SK-N-SH treated with all-trans-retinoic acid at 6 μM for 48 hours (cell line): Measurements from ENCODE around the gene IL20.

Experiments
- ARNTL ChIP-seq: fragments of 450-650 bp; formaldehyde crosslinking; IDR thresholded peaks from 2 replicates; pipeline ENCODE4 v1.5.0; 2020; ENCODE audit warnings: low read depth, mild to moderate bottlenecking, moderate library complexity, borderline replicate concordance
- CREB5 ChIP-seq: fragments of 250-450 bp; sonication (Bioruptor Pico); IDR thresholded peaks from 2 replicates; pipeline ENCODE4 v1.5.1; 2020; ENCODE audit warnings: low read depth, mild to moderate bottlenecking, moderate library complexity
- CSDC2 ChIP-seq: fragments of 250-450 bp; sonication (Bioruptor Pico); IDR thresholded peaks from 2 replicates; pipeline ENCODE4 v1.5.0; 2020; ENCODE audit warnings: mild to moderate bottlenecking, moderate library complexity
- ESRRG ChIP-seq: fragments of 250-450 bp; sonication (Bioruptor Pico); IDR thresholded peaks from 2 replicates; pipeline ENCODE4 v1.6.1; 2021; ENCODE audit warnings: mild to moderate bottlenecking
- ISL1 ChIP-seq: fragments of 250-450 bp; sonication (Bioruptor Pico); IDR thresholded peaks from 2 replicates; pipeline ENCODE4 v2.1.2; 2022; ENCODE audit warnings: mild to moderate bottlenecking, moderate library complexity
- PATZ1 ChIP-seq: fragments of 250-450 bp; sonication (Bioruptor Pico); IDR thresholded peaks from 2 replicates; pipeline ENCODE4 v1.8.0; 2020; ENCODE audit warnings: mild to moderate bottlenecking, moderate library complexity, borderline replicate concordance
- POU6F1 ChIP-seq: fragments of 250-450 bp; sonication (Bioruptor Pico); IDR thresholded peaks from 2 replicates; pipeline ENCODE4 v1.8.0; 2021; ENCODE audit warnings: low read depth, mild to moderate bottlenecking, moderate library complexity, borderline replicate concordance
- PPARA ChIP-seq: fragments of 250-450 bp; sonication (Bioruptor Pico); IDR thresholded peaks from 2 replicates; pipeline ENCODE4 v1.5.0; 2020; ENCODE audit warnings: mild to moderate bottlenecking, borderline replicate concordance
- RARB ChIP-seq: fragments of 250-450 bp; sonication (Bioruptor Pico); IDR thresholded peaks from 2 replicates; pipeline ENCODE4 v1.8.0; 2021; ENCODE audit warnings: mild to moderate bottlenecking, moderate library complexity
- TCF4 ChIP-seq: fragments of 250-450 bp; sonication (Bioruptor Pico); IDR thresholded peaks from 2 replicates; pipeline ENCODE4 v1.8.0; 2021; ENCODE audit warnings: mild to moderate bottlenecking, moderate library complexity, borderline replicate concordance
- TSHZ2 ChIP-seq: fragments of 250-450 bp; sonication (Bioruptor Pico); IDR thresholded peaks from 2 replicates; pipeline ENCODE4 v1.5.0; 2020; ENCODE audit warnings: mild to moderate bottlenecking, moderate library complexity
- ZC3H10 ChIP-seq: fragments of 250-450 bp; sonication (Bioruptor Pico); IDR thresholded peaks from 2 replicates; pipeline ENCODE4 v1.5.1; 2021; ENCODE audit warnings: mild to moderate bottlenecking, moderate library complexity
- ZFP3 ChIP-seq: fragments of 250-450 bp; sonication (Bioruptor Pico); IDR thresholded peaks from 2 replicates; pipeline ENCODE4 v1.5.0; 2020; ENCODE audit warnings: mild to moderate bottlenecking, moderate library complexity
- ZFP30 ChIP-seq: fragments of 450-650 bp; formaldehyde crosslinking; IDR thresholded peaks from 2 replicates; pipeline ENCODE4 v1.5.0; 2022; ENCODE audit warnings: mild to moderate bottlenecking, moderate library complexity

DNA sequence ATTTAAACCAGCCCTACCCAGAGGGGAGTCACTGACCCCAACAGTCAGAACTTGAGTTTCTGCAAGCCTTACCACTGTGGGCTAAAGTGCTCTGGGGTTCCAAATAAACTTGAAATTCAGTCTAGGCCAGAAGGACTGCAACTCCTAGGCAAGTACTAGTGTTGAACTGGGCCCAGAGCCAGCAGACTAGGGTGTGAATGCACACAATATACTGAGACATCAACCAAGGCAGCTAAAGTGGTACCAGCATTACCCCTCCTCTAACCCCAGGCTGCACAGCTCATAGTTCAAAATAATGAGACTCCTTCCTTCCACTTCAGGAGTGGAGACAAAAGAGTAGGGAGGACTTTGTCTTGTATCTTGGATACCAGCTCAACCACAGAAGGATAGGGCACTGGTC is 18.9 kb upstream of the IL20 start:
- TF ChIP-seq CREB5 (CRISPR knock-in tag) (no peak), CSDC2 (CRISPR knock-in tag) (no peak), ARNTL (CRISPR knock-in tag) (no peak), ZFP30 (CRISPR knock-in tag) (no peak), ISL1 (CRISPR knock-in tag) (no peak), PPARA (CRISPR knock-in tag) (no peak), PATZ1 (CRISPR knock-in tag) (no peak), RARB (CRISPR knock-in tag) (no peak), ZFP3 (CRISPR knock-in tag) (no peak), TSHZ2 (CRISPR knock-in tag) (no peak), ZC3H10 (CRISPR knock-in tag) (no peak), POU6F1 (no peak), TCF4 (CRISPR knock-in tag) (no peak), ESRRG (no peak)
